IPS DF 6.9 (cell line): Measurements from ENCODE around the gene GPR146.

Experiments used
- DNase-seq: peaks from one replicate; pipeline ENCODE4 v3.0.0-alpha.2; 2013; ENCODE audit warnings: low read depth, low spot score
- H3K27ac ChIP-seq: one replicate; pipeline ENCODE4 v1.5.1; 2013; ENCODE audit warnings: low read length, control low read depth
- H3K27me3 ChIP-seq: 2 replicates; pipeline ENCODE4 v1.6.1; 2013; ENCODE audit warnings: mild to moderate bottlenecking, low read length; ENCODE audit not compliant: control insufficient read depth, insufficient read depth
- H3K36me3 ChIP-seq: 2 replicates; pipeline ENCODE4 v1.6.1; 2013; ENCODE audit warnings: low read length; ENCODE audit not compliant: control insufficient read depth, insufficient read depth
- H3K4me1 ChIP-seq: 2 replicates; pipeline ENCODE4 v1.6.1; 2013; ENCODE audit warnings: low read length; ENCODE audit not compliant: control insufficient read depth, insufficient read depth
- H3K4me3 ChIP-seq: 2 replicates; pipeline ENCODE4 v1.5.1; 2013; ENCODE audit warnings: mild to moderate bottlenecking, low read length
- H3K9me3 ChIP-seq: 2 replicates; pipeline ENCODE4 v1.6.1; 2013; ENCODE audit warnings: low read length, inconsistent platforms; ENCODE audit not compliant: control insufficient read depth, insufficient read depth
- WGBS: extraction: QIAGEN DNeasy Blood & Tissue Kit; methylation state at CpG from one replicate; pipeline ENCODE4 v1.1.7; 2013; ENCODE audit warnings: mixed read lengths, missing lambda C conversion rate; ENCODE audit not compliant: insufficient read length, insufficient coverage; 5-methylcytosine and 5-hydroxymethylcytosine counted together

GPR146 gene

DNA sequence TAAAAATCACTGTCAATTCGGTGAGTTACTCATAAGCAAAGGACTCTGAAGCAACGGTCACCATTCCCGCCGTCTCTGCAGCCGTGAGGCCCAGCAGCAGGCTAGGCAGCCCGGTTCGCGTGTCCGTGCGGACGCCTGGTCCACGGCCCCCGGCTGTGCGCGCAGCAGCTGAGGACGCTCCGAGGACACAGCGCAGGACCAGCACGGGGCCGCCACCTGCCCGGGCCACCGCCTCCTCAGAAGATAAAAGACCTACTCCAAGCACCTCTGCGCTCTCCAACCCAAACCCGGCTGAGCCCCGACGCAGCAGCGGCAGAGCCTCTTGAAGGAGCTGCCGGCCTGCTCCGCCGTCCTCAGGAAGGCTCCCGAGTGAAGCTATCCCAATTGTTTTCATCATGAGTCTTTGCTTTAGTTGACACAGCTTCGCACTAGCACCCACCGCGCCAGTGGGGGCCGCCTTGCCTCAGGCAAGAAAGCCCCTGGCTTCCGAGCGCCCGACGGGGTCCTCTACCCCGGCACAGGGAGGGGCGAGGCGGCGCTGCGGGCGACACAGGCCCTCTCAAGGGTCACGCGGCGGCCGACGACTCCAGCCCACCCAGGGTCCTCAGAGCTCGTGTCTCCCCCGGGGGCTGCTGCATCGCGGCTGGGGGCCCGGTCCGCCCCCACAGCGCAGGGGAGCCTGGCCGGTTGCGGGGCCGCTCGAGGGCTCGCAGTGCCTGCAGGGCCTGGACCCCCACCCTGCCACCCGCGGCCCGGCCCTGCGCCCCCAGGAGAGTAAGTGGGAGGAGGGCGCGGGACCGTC is 16.9 kb upstream of the GPR146 start:
- no peaks in the 10 kb centered on the region; the same call in 1 of the 2 replicates for H3K4me1 ChIP-seq

DNA sequence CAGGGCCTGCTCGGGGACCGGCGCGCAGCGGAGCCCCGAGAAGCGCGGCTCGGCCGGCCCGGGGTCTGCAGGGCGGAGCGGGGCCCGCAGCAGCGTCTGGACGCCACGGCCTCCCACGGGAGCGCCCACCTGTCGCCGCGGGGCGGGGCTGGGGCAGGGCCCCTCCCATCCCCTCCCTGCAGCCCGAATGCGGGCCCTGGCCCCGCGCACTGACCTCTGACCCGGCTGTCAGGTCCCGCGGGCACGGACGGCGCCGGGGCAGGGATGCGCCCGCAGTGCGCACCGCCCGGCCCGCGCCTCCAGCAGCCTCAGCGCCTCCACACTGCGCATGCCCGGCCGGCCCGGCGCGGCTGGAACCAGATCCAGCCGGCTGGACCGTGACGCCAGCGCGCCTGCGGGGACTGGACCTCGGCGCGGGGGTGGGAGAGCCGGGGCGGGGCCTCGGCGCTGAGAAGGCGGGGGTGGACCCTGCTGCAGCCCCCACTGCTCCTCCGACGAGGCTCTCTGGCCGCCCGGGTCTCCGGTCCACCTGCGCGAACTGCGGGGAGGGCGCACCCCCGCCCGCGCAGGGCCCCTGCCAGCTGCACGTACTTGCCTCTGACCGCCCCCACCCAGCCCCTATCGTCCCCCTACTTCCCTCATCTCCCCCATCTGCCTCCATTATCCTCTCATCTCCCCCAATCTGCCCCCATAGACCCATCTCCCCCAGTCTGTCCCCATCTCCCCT is 16.1 kb upstream of the GPR146 start:
- peak overlapping the region; percentile 57 for H3K4me3 ChIP-seq
- no peaks in the 10 kb centered on the region; the same call in 1 of the 2 replicates for H3K4me1 ChIP-seq
- H3K27me3 ChIP-seq = no peaks in the 10 kb centered on the region
- DNase-seq = peak; percentile 27
- no peak overlapping the region for H3K27ac ChIP-seq
- no CpG with 5 or more reads among the region's 77 CpGs for WGBS
- no peaks in the 10 kb centered on the region for H3K9me3 ChIP-seq
- H3K36me3 ChIP-seq = no peaks in the 10 kb centered on the region

More for the DNA sequence above, 16.9 kb upstream of the GPR146 start:
- peak overlapping the region; percentile 57; the same call in 1 of the 2 replicates for H3K4me3 ChIP-seq
- no CpG with 5 or more reads among the region's 69 CpGs for WGBS
- DNase-seq = no peak
- H3K27me3 ChIP-seq = no peaks in the 10 kb centered on the region
- H3K36me3 ChIP-seq = no peaks in the 10 kb centered on the region
- no peak overlapping the region for H3K27ac ChIP-seq
- H3K9me3 ChIP-seq = no peaks in the 10 kb centered on the region

DNA sequence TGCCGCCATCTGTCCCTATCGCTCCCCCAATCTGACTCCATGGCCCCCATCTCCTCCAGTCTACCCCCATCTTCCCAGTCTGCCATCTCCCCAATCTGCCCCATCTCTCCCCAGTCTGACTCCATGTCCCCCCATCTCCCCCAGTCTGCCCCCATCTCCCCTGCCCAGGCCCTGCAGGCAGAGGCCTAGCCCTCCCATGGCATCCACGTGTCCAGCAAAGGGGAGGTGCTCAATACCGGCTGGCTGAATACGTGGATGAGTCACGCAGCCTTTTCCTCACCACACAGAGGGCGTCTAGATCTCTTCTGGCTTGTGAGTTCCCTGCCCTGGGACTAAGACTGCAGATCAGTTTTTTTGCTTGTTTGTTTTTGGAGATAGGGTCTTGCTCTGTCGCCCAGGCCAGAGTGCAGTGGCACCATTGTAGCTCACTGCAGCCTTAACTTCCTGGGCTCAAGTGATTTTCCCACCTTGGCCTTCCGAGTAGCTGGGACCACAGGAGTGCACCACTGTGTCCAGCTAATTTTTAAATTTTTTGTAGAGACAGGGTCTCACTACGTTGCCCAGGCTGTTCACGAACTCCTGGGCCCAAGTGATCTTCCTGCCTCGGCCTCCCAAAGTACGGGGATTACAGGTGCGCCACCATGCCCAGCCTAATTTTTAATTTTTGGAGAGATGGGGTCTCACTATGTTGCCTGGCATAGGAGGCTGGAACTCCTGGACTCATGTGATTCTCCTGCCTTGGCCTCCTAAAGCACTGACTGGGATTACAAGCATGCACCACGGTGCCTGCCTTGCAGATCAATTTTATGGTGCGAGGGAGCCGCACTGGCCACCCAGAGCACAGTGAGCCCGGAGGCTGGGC is 15.3 kb upstream of the GPR146 start:
- H3K4me3 ChIP-seq = peak overlapping the region; percentile 57; the same call in 1 of the 2 replicates
- no peak overlapping the region for H3K27ac ChIP-seq
- no CpG with 5 or more reads among the region's 18 CpGs for WGBS

DNA sequence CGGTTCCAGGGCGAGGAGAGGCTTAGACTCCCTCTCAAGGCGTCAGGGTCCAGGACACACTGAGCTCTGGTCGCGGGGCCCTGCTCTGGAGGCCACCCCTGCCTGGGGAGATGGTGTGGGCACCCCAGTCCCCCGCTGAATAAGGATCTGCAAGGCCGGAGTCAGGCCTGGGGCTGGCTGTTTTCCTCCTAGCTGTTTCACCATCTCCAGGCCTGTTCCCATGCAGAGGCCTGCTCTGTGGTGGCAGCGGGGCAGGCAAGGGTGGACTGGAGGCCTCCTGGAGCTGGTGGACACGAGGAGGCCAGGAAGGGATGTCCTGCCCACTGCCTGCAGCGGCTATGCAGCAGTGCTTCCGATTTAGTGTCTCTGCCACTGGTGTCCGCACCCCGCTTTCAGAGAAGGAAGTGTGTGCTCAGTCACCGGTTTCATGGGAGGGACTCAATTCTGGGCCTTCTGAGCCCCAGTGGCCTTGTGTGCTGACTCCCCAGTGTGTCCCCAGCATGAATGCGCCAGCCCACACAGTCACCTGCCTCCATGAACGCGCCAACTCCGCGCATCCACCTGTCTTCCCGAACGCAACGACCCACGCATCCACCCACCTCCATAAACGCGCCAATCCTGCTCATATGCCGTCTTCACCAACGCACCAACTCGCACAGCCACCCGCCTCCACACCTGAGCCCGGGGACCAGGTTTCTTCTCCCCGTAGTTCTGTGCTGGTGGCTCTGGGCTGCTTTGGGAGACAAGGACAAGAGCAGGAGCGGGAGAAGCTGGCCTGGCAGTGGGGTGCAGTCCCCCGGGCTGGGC is 14.5 kb upstream of the GPR146 start:
- no peaks in the 10 kb centered on the region; the same call in 1 of the 2 replicates for H3K4me1 ChIP-seq
- H3K9me3 ChIP-seq = no peaks in the 10 kb centered on the region
- no peaks in the 10 kb centered on the region for H3K27me3 ChIP-seq
- whole genome bisulfite sequencing = 100% methylated on average over 11 of the region's 33 CpGs
- H3K4me3 ChIP-seq = no peak overlapping the region
- H3K36me3 ChIP-seq = no peaks in the 10 kb centered on the region
- no peak for DNase-seq
- no peak overlapping the region for H3K27ac ChIP-seq

More for the DNA sequence above, 15.3 kb upstream of the GPR146 start:
- DNase-seq = no peak
- H3K27me3 ChIP-seq = no peaks in the 10 kb centered on the region
- H3K36me3 ChIP-seq = no peaks in the 10 kb centered on the region
- H3K4me1 ChIP-seq = no peaks in the 10 kb centered on the region; the same call in 1 of the 2 replicates
- H3K9me3 ChIP-seq = no peaks in the 10 kb centered on the region

GRCh38 chr7:1030444-1031070 is 13.8 kb upstream of the GPR146 start:
- no peak for DNase-seq
- no peak overlapping the region for H3K27ac ChIP-seq

DNA sequence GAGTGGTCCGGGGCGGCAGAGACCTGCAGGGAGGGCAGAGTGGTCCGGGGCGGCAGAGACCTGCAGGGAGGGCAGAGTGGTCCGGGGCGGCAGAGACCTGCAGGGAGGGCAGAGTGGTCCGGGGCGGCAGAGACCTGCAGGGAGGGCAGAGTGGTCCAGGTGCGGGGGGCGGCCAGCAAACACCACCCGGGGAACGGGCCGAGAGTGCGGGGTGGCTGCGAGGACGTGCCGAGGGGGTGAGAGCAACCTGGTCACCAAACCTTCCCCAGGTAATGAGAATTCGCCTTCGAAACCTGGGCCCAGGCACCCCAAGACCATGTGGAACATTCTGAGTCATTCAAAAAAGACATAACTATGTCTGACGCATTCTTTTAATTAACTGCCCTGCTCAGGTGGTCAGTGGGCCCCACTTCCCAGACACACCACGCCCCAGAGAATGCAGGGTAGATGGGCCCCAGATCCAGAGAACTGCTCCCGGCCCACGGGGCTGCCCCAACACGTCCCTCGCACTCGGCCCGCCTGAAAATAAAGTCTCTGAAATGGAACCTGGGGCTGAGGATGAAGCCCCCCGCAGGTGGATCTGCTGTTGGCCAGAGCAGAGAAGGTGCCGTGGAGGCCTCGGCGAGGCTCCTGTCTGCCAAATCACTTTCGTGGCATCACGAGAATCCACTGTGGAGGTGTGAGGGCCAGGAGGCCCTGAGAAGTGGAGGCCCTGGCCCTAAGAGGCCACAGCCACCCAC is 12.5 kb upstream of the GPR146 start:
- H3K4me3 ChIP-seq = no peak overlapping the region
- H3K27ac ChIP-seq = no peak overlapping the region
- no peaks in the 10 kb centered on the region; the same call in 1 of the 2 replicates for H3K4me1 ChIP-seq
- no CpG with 5 or more reads among the region's 33 CpGs for WGBS
- DNase-seq = no peak
- peaks cover 3% of the 10 kb centered on the region; the same call in 1 of the 2 replicates for H3K9me3 ChIP-seq
- H3K27me3 ChIP-seq = no peaks in the 10 kb centered on the region
- H3K36me3 ChIP-seq = no peaks in the 10 kb centered on the region; the same call in 1 of the 2 replicates

More at GRCh38 chr7:1030444-1031070, 13.8 kb upstream of the GPR146 start:
- Histone ChIP-seq H3K27me3 (no peaks in the 10 kb centered on the region), H3K36me3 (no peaks in the 10 kb centered on the region; the same call in 1 of the 2 replicates), H3K4me1 (no peaks in the 10 kb centered on the region; the same call in 1 of the 2 replicates), H3K9me3 (peaks cover 1% of the 10 kb centered on the region; the same call in 1 of the 2 replicates), H3K4me3 (no peak overlapping the region)
- no CpG with 5 or more reads among the region's 12 CpGs for WGBS

- no peaks in the 10 kb centered on the region; the same call in 1 of the 2 replicates for H3K36me3 ChIP-seq
These were observed 11.7 kb upstream of the GPR146 start for GRCh38 chr7:1032536-1033181.

GRCh38 chr7:1033546-1034145 is 10.7 kb upstream of the GPR146 start:
- no CpG with 5 or more reads among the region's 20 CpGs for WGBS
- Histone ChIP-seq H3K27ac (no peak overlapping the region), H3K4me3 (no peak overlapping the region), H3K27me3 (no peaks in the 10 kb centered on the region), H3K36me3 (no peaks in the 10 kb centered on the region; the same call in 1 of the 2 replicates), H3K4me1 (no peaks in the 10 kb centered on the region; the same call in 1 of the 2 replicates), H3K9me3 (peaks cover 3% of the 10 kb centered on the region; the same call in 1 of the 2 replicates)
- no peak for DNase-seq

More at GRCh38 chr7:1032536-1033181, 11.7 kb upstream of the GPR146 start:
- Histone ChIP-seq H3K27me3 (no peaks in the 10 kb centered on the region), H3K9me3 (peaks cover 3% of the 10 kb centered on the region; the same call in 1 of the 2 replicates), H3K27ac (no peak overlapping the region), H3K4me1 (no peaks in the 10 kb centered on the region; the same call in 1 of the 2 replicates), H3K4me3 (no peak overlapping the region)
- no CpG with 5 or more reads among the region's 25 CpGs for WGBS
- no peak for DNase-seq
